8988T (cell line): ENCODE measurements around the gene DENND2A.
"Not testable (repeated sequence)": the region's sequence is repeated elsewhere in the genome, so short reads cannot be mapped to it uniquely, and the experiment has no call there.

Experiments
- DNase-seq: peaks from one replicate; pipeline ENCODE4 v3.0.0; 2011

DENND2A gene

DNA sequence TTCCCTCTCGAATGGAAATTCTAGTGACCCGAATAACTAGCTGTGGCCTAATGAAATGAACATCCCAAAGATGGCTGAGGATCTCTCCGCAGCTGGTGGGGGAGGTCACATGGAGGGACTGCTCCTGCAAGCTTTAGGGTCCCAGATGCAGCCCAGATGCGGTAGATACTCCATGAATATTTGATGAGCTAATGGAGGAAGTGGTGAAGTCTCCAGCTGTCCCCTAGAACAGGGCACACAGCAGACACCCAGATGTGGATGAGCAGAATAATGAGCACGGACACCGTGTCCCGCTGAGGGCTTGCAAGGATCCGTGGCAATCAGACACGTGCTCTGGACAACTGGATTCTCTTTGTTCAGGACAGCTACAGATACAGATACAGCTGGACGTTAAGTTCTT, 59.2 kb downstream of the DENND2A start:
- no peak for DNase-seq

- DNase-seq = no peak
Observed at GRCh38 chr7:140577651-140578050, 63.0 kb downstream of the DENND2A start.

GRCh38 chr7:140576589-140576988, 64.0 kb downstream of the DENND2A start:
- no peak for DNase-seq

DNA sequence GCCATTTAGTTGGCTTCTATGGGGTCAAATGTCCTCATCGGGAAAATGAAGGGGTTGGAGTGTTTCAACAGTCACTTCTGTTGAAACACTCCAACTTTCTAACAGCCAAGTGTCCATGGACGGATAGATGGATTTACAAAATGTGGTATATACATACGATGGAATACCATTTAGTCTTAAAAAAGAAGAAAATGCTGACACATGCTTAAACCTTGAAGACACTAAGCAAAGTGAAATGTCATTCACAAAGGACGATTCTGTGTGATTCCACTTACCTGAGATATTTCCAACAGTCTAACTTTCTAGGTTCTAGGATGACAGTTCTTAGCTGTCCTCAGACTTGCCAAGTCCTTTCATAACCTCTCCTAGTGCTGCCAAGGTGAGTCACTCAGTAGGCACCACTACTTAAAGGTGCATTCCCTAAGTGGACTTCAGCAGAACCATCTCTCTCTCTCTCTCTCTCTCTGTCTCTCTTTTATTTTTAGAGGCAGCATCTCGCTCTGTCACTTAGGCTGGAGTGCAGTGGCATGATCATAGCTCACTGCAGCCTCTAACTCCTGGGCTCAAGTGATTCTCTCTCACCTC, 69.0 kb downstream of the DENND2A start:
- no peak for DNase-seq

DNA sequence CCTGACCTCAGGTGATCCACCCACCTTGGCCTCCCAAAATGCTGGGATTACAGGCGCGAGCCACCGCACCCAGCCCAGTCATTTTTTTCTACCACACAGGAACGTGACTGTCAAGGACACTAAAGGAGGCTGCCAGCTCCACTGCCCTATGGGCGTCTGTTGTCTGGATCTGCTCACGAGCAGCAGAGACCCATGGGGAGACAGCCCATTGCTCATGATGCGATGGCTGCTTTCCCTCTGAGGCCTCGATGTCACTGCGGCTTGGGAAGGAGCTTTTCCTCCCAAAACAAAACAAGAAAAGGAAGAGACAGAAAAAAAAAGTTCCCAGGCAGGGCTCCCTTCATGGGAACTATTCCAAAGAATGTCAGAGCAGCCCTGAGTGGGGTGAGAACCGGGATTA, 70.5 kb downstream of the DENND2A start:
- DNase-seq = no peak

- no peak for DNase-seq
Observed at GRCh38 chr7:140568021-140568813, 72.4 kb downstream of the DENND2A start.

DNA sequence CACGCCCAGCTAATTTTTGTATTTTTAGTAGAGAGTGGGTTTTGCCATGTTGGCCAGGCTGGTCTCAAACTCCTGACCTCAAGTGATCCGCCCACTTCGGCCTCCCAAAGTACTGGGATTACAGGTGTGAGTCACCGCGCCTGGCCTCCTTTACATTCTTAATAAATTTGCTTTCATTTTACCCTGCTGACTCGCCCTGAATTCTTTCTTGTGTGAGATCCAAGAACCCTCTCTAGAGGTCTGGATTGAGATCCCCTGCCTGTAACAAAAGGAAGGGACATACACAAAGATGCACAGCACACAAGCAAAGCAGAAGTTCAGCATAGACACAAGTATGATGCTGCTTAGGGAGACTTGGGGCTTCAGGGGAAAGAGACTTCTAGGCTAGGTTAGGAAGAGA, 74.4 kb downstream of the DENND2A start:
- not testable (repeated sequence) for DNase-seq

DNA sequence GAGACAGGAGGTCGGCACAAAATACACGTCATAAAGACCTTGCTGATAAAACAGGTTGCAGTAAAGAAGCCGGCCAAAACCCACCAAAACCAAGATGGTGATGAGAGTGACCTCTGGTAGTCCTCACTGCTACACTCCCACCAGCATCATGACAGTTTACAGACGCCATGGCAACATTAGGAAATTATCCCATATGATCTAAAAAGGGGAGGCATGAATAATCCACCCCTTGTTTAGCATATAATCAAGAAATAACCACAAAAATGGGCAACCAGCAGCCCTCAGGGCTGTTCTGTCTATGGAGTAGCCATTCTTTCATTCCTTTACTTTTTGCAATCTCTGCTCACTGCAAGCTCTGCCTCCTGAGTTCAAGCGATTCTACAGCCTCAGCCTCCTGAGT, 74.9 kb downstream of the DENND2A start:
- DNase-seq = not testable (repeated sequence)

GRCh38 chr7:140564643-140565042, 76.0 kb downstream of the DENND2A start:
- DNase-seq = no peak

- no peak for DNase-seq
Observed at GRCh38 chr7:140562926-140563481, 77.6 kb downstream of the DENND2A start.

- DNase-seq = no peak
Observed at GRCh38 chr7:140559410-140559809, 81.2 kb downstream of the DENND2A start.

DNA sequence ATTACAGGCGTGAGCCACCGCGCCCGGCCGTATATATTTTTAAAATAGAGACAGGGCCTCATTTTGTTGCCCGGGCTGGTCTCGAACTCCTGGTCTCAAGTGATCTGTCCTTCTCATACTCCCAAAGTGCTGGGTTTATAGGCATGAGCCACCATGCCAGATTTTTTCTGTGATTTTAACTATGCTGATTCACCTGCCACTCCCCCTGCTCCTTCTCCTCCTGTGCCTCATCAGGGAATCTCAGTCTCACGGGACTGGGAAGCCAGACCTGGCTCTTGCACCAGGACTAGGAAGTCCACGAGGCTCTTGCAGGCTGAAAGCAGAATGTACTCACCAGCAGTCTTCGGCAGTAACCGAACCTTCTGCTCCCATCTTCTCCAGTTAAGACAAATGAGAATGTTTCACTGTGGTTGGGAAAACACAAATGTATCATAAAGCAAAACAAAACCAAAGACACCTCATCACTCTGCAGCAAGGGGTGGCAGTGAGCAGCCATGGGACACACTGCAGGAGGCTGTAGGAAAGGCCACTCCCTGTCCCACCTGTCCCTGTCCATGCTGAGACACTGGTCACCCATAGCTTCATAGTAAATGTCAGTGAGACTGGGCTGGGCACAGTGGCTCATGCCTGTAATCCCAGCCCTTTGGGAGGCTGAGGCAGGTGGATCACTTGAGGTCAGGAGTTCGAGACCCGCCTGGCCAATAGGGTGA, 82.6 kb downstream of the DENND2A start:
- DNase-seq = no peak

- DNase-seq = no peak
Observed at GRCh38 chr7:140557069-140557468, 83.5 kb downstream of the DENND2A start.

DNA sequence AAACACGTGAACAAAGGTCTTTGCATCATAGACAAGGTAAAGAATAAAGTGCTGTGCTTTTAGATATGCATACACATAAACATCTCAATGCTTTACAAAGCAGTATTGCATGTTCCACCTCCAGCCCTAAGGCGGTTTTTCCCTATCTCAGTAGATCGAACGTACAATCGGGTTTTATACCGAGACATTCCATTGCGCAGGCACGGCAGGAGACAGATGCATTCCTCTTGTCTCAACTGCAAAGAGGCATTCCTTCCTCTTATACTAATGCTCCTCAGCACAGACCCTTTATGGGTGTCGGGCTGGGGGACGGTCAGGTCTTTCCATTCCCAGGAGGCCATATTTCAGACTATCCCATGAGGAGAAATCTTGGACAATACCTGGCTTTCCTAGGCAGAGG, 87.4 kb downstream of the DENND2A start:
- DNase-seq = not testable (repeated sequence)

DNA sequence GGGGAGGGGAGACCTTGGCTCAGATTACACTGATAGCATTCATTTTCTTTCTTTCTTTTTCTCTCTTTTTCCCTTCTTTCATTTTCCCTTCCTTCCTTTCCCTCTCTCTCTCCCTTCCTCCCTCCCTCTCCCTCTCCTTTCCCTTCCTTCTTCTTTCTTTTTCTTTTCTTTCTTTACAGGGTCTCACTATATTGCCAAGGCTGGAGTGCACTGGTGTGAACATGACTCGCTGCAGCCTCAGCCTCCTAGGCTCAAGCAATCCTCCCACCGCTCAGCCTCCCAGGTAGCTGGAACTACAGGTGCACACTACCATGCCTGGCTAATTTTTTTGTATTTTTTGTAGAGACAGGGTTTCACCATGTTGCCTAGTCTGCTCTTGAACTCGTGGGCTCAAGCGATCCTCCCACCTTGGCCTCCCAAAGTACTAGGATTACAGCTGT, 88.4 kb downstream of the DENND2A start:
- DNase-seq = no peak

- DNase-seq = no peak
Observed at GRCh38 chr7:140551355-140552239, 89.0 kb downstream of the DENND2A start.

- DNase-seq = no peak
Observed at GRCh38 chr7:140546947-140547346, 93.7 kb downstream of the DENND2A start.

- DNase-seq = no peak
Observed at GRCh38 chr7:140544388-140544826, 96.2 kb downstream of the DENND2A start.

DNA sequence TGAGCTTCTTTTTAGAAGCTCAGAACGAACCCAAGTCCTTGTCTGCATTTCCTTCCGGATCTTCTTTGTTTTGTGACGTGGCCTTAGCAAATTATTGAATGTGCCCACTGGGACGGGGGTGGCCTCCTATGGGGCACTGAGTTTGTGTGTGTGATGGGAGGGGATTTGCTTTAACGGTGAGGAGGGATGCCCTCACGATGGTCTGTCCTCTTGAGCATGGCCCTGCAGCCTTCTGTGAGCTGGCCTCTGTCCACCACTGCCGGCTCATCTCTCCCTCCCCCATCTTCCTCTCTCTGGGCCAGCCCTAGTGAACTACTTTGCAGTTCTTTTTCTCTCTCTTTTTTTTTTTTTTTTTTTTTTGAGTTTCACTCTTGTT, 98.4 kb downstream of the DENND2A start:
- no peak for DNase-seq

DNA sequence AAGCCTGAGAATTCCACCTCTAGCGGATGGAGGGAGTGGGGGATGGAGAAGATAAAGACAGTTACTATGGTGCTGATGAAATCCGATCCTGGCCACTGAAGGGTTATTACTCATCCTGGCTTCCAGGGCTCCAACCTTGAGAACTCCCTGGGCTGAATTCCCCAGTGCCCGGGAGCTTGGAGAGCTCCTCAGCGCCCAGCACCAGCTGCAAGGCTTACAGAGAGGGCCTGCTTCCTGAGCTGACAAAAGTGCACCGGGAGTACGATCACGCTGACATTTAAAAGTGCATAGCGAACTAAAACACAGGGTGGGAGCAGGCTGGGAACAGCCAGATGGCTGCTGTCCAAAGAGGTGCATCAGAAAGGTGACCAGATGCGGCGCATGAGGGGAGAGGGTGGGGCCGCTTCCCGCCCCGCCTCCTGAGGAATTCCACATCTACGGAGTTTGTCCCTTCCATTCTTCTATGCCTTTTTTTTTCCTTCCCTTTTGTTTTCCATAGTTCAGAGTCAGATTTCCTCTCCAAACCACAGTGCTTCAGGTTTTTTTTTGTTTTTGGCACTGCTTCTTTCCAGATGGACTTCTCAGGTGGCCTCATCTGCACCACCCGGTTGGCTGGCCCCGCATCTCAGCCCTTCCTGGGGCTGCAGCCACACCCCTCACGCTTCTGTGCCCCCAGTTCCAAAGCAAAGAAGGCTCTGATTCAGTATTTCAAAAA, 98.9 kb downstream of the DENND2A start:
- no peak for DNase-seq

DNA sequence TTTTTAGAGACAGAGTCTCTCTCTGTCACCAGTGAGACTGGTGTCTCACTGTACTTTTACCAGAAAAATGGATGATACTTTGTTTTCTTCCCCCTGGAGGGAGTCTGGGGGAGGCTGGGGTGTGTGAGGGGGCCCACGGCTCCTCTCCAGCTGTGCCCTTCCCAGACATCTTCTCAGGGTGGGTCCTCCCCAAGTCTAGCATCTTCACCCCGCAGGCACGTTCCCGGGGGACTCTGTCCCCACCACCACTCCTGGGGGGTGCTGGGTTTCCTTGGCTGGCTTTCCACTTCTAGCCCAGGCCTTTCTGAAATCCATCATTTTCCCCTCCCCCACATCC, 99.5 kb downstream of the DENND2A start:
- DNase-seq = no peak

DNA sequence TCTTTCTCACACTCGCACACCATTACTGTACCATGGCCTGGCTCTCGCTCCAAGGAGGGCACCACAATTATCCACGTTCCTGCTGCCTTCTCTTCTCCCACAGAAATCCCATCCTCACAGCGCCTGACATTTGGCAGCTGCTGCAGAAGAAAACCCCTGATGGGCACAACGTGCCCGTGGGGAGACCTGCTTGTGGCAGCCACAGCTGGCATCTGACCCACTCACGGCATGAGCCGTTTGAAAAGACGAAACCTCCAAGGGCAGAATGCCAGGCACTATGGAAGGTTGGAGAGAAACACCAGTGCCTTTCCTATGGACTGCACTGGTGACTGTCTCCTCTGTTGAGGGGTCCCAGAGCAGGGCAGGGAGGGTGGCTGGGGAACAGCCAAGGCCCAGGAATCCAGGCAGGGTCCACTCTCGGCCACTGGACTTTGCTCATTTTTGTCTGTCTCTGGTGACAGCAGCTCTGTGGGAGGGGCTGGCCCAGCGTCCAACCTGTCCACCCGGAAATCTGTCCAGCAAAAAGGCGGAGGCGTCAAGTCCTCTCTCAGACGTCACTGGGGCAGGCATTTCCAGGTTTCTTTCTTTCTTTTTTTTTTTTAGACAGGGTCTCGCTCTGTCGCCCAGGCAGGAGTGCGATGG, 100.4 kb downstream of the DENND2A start:
- DNase-seq = no peak
